HG02970 (cell line): ENCODE results near the gene DDIT3.
"Not testable (repeated sequence)": the region's sequence is repeated elsewhere in the genome, so short reads cannot be mapped to it uniquely, and the experiment has no call there.

ENCODE experiments used
- ATAC-seq: cut with Tn5 transposase; IDR thresholded peaks from one replicate; pipeline ENCODE4 v1.9.1; 2021; ENCODE audit warnings: mild to moderate bottlenecking, moderate library complexity, moderate number of reproducible peaks; ENCODE audit not compliant: unreplicated experiment, low FRiP score

DDIT3 gene

GRCh38 chr12:57520053-57520818, at the start of gene DDIT3:
DDIT3 (minus strand) TSS chr12:57520514; CDS start chr12:57517406, 3,108 bp downstream.
- peak; percentile 60 for ATAC-seq

- no peak for ATAC-seq
Observed at GRCh38 chr12:57569858-57570257, 49.5 kb upstream of the DDIT3 start.

GRCh38 chr12:57568838-57569237, 48.5 kb upstream of the DDIT3 start:
- no peak for ATAC-seq

- no peak for ATAC-seq
Observed at GRCh38 chr12:57564178-57564740, 43.9 kb upstream of the DDIT3 start.

- no peak for ATAC-seq
Observed at GRCh38 chr12:57563358-57563757, 43.0 kb upstream of the DDIT3 start.

GRCh38 chr12:57561117-57561516, 40.8 kb upstream of the DDIT3 start:
- ATAC-seq, result not testable (repeated sequence)

GRCh38 chr12:57560516-57560915, 40.2 kb upstream of the DDIT3 start:
- ATAC-seq, result no peak

- no peak for ATAC-seq
Observed at GRCh38 chr12:57558864-57559263, 38.5 kb upstream of the DDIT3 start.

- ATAC-seq, result no peak
Observed at GRCh38 chr12:57554897-57555296, 34.6 kb upstream of the DDIT3 start.

GRCh38 chr12:57554453-57554852, 34.1 kb upstream of the DDIT3 start:
- no peak for ATAC-seq

- ATAC-seq, result no peak
Observed at GRCh38 chr12:57553343-57554202, 33.3 kb upstream of the DDIT3 start.

- no peak for ATAC-seq
Observed at GRCh38 chr12:57552835-57553313, 32.6 kb upstream of the DDIT3 start.

- ATAC-seq, result no peak
Observed at GRCh38 chr12:57552306-57552651, 32.0 kb upstream of the DDIT3 start.

GRCh38 chr12:57551637-57552305, 31.5 kb upstream of the DDIT3 start:
- ATAC-seq, result no peak

- no peak for ATAC-seq
Observed at GRCh38 chr12:57550641-57551549, 30.6 kb upstream of the DDIT3 start.

- no peak for ATAC-seq
Observed at GRCh38 chr12:57549909-57550640, 29.8 kb upstream of the DDIT3 start, which contains the start of gene KIF5A. KIF5A (plus strand) TSS chr12:57550044; CDS start chr12:57550272, 228 bp downstream.

- ATAC-seq, result no peak
Observed at GRCh38 chr12:57549203-57549908, 29.0 kb upstream of the DDIT3 start.

- ATAC-seq, result no peak
Observed at GRCh38 chr12:57548488-57548887, 28.2 kb upstream of the DDIT3 start.
